HL-60 (cell line): Measurements from ENCODE around the gene LRP1B.

Experiments
- CTCF ChIP-seq: IDR thresholded peaks from one replicate; pipeline ENCODE4 v1.5.1; 2011; ENCODE audit warnings: low read length, control low read depth, inconsistent platforms; ENCODE audit not compliant: insufficient read depth
- POLR2AphosphoS5 ChIP-seq: IDR thresholded peaks from 2 replicates; pipeline ENCODE4 v1.6.1; 2012; ENCODE audit warnings: low read depth

GRCh38 chr2:140270224-140270623, 1860.6 kb downstream of the LRP1B start:
- TF ChIP-seq POLR2AphosphoS5 (no peak), CTCF (no peak)
